GM12874 (cell line): ENCODE results near the gene HSF4.

ENCODE experiments used
- TF ChIP-seq, protein P1 (sequence below): IDR thresholded peaks from 2 replicates; pipeline ENCODE4 v1.5.1; 2011; ENCODE audit warnings: low read depth, mild to moderate bottlenecking, control low read depth, low read length, moderate library complexity; ENCODE audit not compliant: insufficient read depth

The HSF4 gene

DNA sequence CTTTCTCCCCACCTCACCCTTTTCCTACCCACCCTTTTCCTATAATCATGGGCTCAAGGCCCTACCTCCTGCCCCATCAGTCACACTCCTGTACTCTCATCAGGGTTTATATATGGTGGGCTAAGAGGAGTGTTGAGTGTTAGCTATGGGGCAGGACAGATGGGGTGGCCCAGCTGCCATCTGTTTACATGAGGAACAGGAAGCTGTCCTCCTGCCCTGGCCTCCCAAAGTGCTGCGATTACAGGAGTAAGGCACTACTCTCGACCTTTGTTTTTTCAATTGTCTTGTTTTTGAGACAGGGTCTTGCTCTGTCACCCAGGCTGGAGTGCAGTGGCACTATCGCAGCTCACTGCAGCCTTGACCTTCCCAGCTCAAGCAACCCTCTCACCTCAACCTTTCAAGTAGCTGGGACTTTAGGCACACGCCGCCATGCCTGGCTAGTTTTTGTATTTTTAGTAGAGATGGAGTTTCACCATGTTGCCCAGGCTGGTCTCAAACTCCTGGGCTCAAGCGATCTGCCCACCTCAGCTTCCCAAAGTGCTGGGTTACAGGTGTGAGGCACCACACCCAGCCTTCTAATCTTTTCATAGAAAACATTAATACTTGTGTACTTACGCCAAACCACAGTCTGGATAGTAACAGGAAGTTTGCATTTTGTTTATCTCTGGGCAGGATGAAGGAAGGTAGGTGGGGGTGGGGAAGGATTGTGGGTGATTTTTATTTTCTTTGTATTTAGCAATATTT is 6.5 kb upstream of the HSF4 start:
- TF ChIP-seq, protein P1, sequence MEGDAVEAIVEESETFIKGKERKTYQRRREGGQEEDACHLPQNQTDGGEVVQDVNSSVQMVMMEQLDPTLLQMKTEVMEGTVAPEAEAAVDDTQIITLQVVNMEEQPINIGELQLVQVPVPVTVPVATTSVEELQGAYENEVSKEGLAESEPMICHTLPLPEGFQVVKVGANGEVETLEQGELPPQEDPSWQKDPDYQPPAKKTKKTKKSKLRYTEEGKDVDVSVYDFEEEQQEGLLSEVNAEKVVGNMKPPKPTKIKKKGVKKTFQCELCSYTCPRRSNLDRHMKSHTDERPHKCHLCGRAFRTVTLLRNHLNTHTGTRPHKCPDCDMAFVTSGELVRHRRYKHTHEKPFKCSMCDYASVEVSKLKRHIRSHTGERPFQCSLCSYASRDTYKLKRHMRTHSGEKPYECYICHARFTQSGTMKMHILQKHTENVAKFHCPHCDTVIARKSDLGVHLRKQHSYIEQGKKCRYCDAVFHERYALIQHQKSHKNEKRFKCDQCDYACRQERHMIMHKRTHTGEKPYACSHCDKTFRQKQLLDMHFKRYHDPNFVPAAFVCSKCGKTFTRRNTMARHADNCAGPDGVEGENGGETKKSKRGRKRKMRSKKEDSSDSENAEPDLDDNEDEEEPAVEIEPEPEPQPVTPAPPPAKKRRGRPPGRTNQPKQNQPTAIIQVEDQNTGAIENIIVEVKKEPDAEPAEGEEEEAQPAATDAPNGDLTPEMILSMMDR: no peak

DNA sequence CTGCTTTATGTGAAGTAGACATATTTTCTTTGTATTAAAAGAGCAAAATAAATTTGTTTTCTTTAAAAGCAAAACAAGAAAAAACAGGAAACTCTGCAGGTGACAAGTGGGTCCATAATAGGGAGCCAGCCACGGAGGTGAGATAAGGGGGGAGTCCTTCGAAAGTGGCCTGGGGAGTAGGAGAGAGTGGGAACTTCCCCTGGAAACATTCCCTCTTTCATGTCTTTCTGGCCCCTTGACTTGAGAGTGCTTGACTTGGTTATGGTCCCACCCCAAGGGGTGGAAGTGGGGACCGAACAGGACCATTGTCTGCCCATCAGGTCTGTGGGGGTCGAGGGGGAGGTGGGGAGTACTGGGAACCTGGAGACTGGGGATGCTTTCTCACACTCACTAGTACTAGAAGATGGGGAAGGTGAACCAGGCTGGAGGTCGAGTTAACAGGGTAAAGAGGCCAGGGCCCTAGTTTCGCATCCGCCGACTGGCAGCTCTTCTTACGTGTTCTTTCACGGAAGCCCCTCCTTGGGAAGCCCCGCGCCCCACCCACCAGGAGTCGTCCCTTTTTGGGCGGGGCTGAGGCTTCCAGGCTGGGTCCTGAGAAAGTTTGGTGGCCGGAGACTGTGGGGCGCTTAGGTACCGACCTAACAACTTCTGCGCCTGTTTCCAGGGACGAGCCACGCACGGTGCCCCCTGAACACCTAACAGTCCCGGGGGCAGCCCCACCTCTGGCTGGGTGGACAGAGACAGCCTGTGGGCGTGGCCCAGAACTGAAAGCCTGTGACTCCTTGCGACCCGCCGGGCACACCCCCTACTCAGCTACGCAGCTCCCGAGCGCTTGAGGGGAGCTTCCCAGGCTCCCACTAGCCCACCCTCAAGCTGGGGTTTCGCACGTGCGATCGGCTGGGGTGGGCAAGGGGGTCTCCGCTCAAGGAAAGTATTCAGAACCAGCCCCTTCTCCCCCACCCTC is 5.6 kb upstream of the HSF4 start:
- TF ChIP-seq, protein P1: no peak

DNA sequence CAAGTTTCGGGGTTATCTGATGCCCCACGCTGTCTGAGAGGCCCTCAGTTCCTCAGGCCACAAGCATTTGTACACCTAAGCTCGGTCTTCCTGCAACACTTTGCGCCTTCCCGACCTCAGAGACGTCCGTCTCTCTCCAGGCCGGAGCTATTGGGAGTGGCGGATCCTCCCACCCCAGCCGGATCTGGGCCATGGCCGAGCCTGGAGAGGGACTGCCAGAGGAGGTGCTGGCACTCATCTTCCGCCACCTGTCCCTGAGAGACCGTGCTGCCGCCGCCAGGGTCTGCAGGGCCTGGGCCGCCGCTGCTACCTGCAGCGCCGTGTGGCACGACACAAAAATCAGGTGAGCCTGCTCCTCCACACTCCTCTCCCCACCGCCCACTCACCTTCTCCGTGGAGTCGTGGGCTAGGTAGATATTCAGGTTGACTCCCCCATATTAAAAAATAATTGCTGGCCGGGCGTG is 2.9 kb upstream of the HSF4 start:
- TF ChIP-seq, protein P1: no peak

GRCh38 chr16:67162506-67163163 is 1.9 kb upstream of the HSF4 start:
- TF ChIP-seq, protein P1: no peak

- TF ChIP-seq, protein P1: no peak
Observed at GRCh38 chr16:67163164-67163998, 1.2 kb upstream of the HSF4 start.

GRCh38 chr16:67163999-67164558 is 466 bp upstream of the HSF4 start:
- TF ChIP-seq, protein P1: no peak
